Dedifferentiated amniotic fluid mesenchymal stem cell (primary cell): Measurements from ENCODE around the gene FBXO2.

Source experiments
- DNase-seq: peaks from one replicate; pipeline ENCODE4 v3.0.0-alpha.2; 2016; ENCODE audit errors: extremely low spot score

Gene FBXO2

DNA sequence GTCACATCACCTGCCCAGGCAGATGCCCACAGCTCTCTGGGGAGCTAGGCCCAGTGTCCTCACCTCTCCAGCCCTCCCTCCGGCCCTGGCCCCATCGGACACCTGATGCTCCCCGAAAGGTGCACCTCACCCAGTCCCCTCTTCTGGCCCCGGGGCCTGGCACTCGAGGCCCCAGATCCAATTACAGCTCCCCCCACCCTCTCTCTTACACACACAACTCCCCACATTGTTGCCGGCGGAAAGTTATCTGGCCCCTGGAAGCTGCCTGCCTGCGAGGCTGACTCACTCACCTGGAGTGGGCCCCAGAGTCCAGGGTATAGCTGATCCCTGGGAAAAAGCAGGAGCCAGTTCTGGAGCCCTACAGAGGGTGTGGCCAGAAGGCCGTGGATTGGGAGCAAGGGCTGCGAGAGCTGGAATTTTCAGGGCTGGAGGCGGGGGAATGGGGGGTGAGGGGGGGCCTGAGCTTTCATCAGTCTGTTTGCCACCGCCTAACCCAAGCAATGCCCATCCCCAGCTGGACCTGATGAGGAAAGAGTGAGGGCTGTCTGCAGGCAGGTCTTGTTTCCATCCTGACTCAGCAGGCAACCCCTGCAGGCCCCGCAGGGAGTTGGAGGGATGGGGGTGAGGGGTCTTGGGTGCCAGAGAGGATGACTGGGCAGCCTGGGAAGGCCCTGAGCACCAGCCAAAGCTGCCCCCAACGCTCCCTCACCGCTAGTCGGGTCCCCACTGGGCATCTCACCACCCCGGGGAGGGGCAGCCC lies 948 bp downstream of the FBXO2 start:
- DNase-seq: no peak

DNA sequence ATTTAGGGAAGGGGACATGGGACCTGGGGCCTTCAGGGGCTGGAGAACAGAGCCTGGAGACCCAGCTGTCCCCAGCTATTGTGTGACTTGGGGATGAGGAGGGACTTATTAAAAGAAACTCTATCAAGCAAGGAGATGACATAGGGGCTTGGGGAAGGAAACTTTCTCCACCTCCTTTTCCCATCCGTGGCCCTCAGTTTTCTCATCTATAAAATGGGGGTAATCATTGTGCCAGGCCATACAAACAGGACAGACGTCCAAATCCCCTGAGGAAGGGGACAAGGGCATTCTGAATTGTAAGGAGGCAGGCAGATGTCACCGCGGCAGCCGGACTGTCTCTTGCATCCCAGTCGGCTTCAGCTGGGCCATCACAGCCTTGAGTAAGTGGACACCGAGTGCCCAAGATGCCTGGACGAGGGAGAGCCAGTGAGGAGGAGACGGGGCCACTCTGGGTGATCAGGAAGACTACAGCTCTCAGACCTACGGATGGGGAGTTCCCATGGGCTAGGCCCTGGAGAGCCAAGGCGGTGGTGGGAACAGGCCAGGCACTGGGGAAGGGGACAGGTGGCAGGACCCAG lies 1.9 kb downstream of the FBXO2 start:
- no peak for DNase-seq

- DNase-seq: no peak
Measured at GRCh38 chr1:11651017-11651416, 3.2 kb downstream of the FBXO2 start.

DNA sequence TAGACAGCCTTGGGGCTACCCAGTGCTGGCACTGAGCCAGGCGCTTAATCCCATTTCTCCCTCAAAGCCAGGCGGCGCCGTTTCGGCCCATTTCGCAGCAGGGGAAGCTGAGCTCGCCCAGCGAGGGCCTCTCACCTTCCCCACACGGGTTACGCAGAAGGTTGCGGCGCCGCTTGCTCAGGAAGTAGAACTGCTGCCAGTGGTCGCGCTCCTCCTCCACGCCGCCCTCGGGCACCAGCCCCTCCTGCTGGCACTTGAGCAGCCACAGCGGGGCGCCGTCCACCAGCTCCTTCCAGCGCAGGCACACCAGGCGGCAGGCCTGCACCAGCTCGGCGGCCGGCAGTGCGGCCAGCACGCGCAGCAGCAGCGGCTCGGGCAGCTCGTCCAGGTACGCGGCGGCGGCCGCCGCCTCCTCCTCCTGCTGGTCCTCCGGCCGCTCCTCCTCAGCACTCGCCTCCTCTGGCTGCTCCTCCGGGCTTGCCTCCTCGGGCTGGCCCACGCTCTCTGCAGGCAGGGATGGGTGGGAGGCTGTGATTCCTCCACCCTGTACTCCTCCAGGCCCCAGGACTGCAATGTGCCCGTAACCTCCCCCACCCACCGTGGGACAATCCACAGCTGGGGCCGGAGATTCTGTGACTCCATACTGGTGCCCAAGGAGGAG lies 3.8 kb downstream of the FBXO2 start:
- DNase-seq: peak; percentile 34

- DNase-seq: no peak
Measured at GRCh38 chr1:11649624-11650330, 4.5 kb downstream of the FBXO2 start.

DNA sequence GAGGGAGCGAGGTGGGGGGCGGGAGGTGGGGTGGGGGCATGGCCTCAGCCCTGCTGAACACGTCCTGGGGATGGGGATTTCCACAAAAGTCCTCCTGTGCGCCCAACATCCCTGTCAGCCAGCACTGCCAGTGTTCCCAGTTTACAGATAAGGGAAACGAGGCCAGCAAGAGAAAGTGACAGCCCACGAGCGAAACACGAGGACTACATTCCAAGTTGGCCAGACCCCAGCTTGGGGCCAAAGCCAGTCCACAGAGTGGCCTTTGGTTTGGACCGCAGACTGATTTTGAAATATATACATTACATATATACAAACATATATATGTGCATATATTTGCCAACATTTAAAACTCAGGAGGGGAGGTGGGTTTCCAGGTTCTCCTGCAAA lies 5.0 kb downstream of the FBXO2 start:
- no peak for DNase-seq

- DNase-seq: no peak
Measured at GRCh38 chr1:11648732-11649158, 5.5 kb downstream of the FBXO2 start.

GRCh38 chr1:11648039-11648438 lies 6.2 kb downstream of the FBXO2 start:
- DNase-seq: no peak

GRCh38 chr1:11647333-11647732 lies 6.9 kb downstream of the FBXO2 start:
- DNase-seq: no peak

- DNase-seq: no peak
Measured at GRCh38 chr1:11646317-11646716, 7.9 kb downstream of the FBXO2 start.

- peak; percentile 73 for DNase-seq
Measured at GRCh38 chr1:11645670-11646265, 8.5 kb downstream of the FBXO2 start.

DNA sequence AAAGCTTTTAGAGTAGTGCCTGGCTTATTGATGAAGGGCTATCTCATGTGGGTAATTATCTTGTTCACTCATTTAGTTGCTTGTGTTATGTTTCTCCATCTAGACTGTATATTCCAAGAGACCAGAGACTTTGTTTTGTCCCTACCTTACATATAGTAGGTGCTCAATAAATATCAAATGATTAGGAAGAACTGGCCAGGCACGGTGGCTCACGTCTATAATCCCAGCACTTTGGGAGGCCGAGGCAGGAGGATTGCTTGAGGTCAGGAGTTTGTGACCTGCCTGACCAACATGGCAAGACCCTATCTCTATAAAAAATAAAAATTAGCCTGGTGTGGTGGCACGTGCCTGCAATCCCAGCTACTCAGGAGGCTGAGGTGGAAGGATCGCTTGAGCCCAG lies 9.0 kb downstream of the FBXO2 start:
- DNase-seq: no peak

- no peak for DNase-seq
Measured at GRCh38 chr1:11643782-11644181, 10.4 kb downstream of the FBXO2 start.

GRCh38 chr1:11642418-11643017 lies 11.7 kb downstream of the FBXO2 start:
- peak; percentile 40 for DNase-seq

DNA sequence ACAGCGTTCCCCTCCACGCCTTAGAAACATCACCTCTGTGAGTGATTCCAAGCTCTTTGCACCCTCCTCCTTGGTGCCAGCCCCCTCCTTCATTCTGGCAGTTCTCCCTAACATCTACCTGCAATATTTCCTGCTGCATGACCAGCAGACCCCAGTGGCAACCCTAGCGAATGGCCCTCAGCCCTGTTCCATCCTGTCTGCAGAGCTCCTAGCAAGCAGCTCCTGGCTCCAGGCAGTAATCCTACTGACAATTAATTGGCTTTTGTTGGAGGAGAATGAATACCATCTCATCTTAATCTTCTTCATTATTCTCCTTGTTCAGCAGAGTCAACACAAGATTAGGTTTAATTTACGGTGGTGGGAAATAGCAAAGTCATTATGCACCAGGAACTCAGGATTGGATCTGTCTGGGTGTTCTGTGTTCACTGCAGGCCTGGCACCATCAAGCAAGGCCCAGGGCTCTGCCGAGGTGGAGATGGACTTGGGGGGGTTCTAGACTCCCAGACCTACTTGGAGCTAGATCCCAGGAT lies 12.4 kb downstream of the FBXO2 start:
- no peak for DNase-seq

- no peak for DNase-seq
Measured at GRCh38 chr1:11640944-11641343, 13.3 kb downstream of the FBXO2 start.

GRCh38 chr1:11640101-11640500 lies 14.1 kb downstream of the FBXO2 start:
- no peak for DNase-seq

DNA sequence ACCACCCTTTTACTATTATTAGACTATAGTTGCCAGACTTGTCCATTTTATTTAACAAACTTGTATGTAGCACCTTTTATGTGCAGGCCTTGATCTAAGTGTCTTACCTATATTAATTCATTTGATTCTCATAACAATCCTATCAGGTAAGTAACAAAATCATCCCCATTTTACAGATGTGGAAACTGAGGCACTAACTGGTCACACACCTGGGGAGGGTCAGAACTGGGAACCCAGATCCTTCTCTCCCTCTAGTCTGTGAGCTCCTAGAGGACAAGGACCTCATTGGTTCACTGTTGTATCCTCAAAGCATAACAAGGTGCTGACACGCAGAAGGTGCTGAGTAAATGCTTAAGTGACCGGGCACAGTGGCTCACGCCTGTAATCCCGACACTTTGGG lies 14.9 kb downstream of the FBXO2 start:
- no peak for DNase-seq

DNA sequence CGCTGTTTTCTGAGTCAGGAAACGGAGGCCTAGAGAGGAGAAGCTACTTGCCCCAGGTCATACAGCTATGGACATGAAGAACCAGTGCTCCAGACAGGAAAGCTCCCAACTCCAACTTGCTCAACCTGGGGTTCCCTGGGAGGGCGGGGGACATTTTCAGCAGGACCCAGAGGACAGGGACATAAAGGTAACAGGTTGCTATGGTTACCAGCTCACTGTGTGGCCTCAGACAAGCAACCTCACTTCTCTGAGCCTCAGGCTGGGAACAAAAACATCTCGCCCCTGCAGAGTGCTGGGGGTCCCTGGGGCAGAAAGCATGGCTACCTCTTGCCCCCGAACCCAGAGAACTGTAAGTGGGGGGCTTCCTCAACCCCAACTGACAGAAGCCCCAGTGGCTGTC lies 16.1 kb downstream of the FBXO2 start:
- DNase-seq: no peak

GRCh38 chr1:11634365-11635192 lies 19.6 kb downstream of the FBXO2 start:
- no peak for DNase-seq
